Loucy (cell line): ENCODE measurements around the gene PTPRN2.

Source experiments
- CTCF ChIP-seq: fragments of 200-600 bp; sonication (generic); conservative IDR thresholded peaks from 2 replicates; pipeline ENCODE4 v1.5.1; 2014; ENCODE audit warnings: mild to moderate bottlenecking, antibody characterized with exemption, low read length
- EZH2phosphoT487 ChIP-seq: fragments of 200-600 bp; IDR thresholded peaks from 2 replicates; pipeline ENCODE4 v1.6.1; 2018; ENCODE audit warnings: antibody characterized with exemption, mild to moderate bottlenecking, moderate library complexity, borderline replicate concordance

- TF ChIP-seq CTCF, result no peak
- TF ChIP-seq EZH2phosphoT487, result no peak
Measured at GRCh38 chr7:157549612-157550299, 1037.9 kb downstream of the PTPRN2 start.
